Activated naive CD4-positive, alpha-beta T cell treated with Interleukin-2 at 50 U/mL for 16 hours (primary cell): ENCODE measurements around the gene SETD2.

Source experiments
- DNase-seq: peaks from one replicate; pipeline ENCODE4 v3.0.0-alpha.2; 2020

Gene SETD2

GRCh38 chr3:46996689-46997452 lies 167.0 kb downstream of the SETD2 start:
- no peak for DNase-seq

GRCh38 chr3:46995901-46996562 lies 167.9 kb downstream of the SETD2 start:
- DNase-seq: no peak

- no peak for DNase-seq
Measured at GRCh38 chr3:46994801-46995731, 168.8 kb downstream of the SETD2 start.

GRCh38 chr3:46993986-46994385 lies 169.9 kb downstream of the SETD2 start:
- DNase-seq: no peak

- DNase-seq: no peak
Measured at GRCh38 chr3:46993292-46993691, 170.6 kb downstream of the SETD2 start.

GRCh38 chr3:46992231-46992630 lies 171.7 kb downstream of the SETD2 start:
- DNase-seq: no peak

GRCh38 chr3:46991406-46992165 lies 172.3 kb downstream of the SETD2 start:
- no peak for DNase-seq

- no peak for DNase-seq
Measured at GRCh38 chr3:46990573-46991374, 173.1 kb downstream of the SETD2 start.

GRCh38 chr3:46989146-46989810 lies 174.6 kb downstream of the SETD2 start:
- no peak for DNase-seq

- DNase-seq: no peak
Measured at GRCh38 chr3:46988616-46989015, 175.3 kb downstream of the SETD2 start.

GRCh38 chr3:46987743-46988401 lies 176.0 kb downstream of the SETD2 start:
- DNase-seq: peak; percentile 87

- no peak for DNase-seq
Measured at GRCh38 chr3:46987319-46987742, 176.6 kb downstream of the SETD2 start.

- DNase-seq: no peak
Measured at GRCh38 chr3:46986782-46987310, 177.1 kb downstream of the SETD2 start.

GRCh38 chr3:46986055-46986730 lies 177.7 kb downstream of the SETD2 start:
- no peak for DNase-seq

- DNase-seq: no peak
Measured at GRCh38 chr3:46985588-46985987, 178.3 kb downstream of the SETD2 start.

GRCh38 chr3:46984591-46985459 lies 179.1 kb downstream of the SETD2 start:
- DNase-seq: no peak

GRCh38 chr3:46982546-46982945 lies 181.4 kb downstream of the SETD2 start:
- DNase-seq: no peak

GRCh38 chr3:46981932-46982471 lies 181.9 kb downstream of the SETD2 start:
- DNase-seq: no peak
